ENCODE results near the gene SLC6A7.
"Not testable (repeated sequence)": the region's sequence is repeated elsewhere in the genome, so short reads cannot be mapped to it uniquely, and the experiment has no call there.

SLC6A7 gene

DNA sequence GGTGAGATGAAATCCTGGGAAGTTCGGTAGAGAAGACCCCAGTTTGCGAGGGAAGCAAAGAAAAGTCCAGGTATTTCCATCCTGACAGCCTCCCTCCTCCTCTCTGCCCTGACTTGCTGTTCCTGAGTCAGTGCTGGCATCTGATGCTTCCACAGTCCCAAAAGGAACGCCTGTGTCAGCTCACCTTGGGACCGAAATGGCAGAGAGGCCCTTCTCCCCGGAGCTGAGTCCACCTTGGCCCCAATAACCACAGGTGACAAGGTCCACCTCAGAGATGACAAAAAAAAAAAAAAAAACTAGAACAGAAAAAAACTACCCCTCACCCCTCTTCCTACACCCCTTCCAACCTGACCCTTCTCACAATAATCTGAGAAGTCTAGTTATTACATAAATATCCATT is 31.6 kb downstream of the SLC6A7 start:
- DNase-seq = no peak

DNA sequence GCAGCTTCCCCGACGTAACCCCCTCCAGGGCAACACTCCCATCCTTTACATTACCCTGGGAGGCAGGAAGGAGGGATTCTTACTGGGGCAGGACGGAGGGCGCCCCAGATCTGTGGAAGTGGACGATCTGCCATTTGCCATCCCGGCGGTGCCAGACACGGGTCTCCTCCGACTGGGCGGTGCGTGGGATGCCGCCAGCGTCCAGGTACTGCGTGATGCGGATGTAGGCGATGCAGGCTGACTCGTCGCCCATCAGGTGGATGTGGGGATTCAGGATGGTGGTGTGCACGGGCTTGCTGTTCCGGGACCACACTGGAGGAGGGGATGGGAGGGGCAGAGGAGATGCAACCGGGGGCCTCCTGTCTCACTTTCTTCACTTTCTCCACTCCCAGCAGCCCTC is 33.0 kb downstream of the SLC6A7 start:
- no peak for DNase-seq

GRCh38 chr5:150223474-150223873 is 33.6 kb downstream of the SLC6A7 start:
- DNase-seq = no peak

- DNase-seq = no peak
Observed at GRCh38 chr5:150224483-150225027, 34.7 kb downstream of the SLC6A7 start.

- DNase-seq = no peak
Observed at GRCh38 chr5:150227036-150227435, 37.2 kb downstream of the SLC6A7 start.

- no peak for DNase-seq
Observed at GRCh38 chr5:150227606-150228273, 37.9 kb downstream of the SLC6A7 start.

- no peak for DNase-seq
Observed at GRCh38 chr5:150229571-150229970, 39.7 kb downstream of the SLC6A7 start.

GRCh38 chr5:150230842-150231241 is 41.0 kb downstream of the SLC6A7 start:
- no peak for DNase-seq

- DNase-seq = not testable (repeated sequence)
Observed at GRCh38 chr5:150233706-150234105, 43.8 kb downstream of the SLC6A7 start.

DNA sequence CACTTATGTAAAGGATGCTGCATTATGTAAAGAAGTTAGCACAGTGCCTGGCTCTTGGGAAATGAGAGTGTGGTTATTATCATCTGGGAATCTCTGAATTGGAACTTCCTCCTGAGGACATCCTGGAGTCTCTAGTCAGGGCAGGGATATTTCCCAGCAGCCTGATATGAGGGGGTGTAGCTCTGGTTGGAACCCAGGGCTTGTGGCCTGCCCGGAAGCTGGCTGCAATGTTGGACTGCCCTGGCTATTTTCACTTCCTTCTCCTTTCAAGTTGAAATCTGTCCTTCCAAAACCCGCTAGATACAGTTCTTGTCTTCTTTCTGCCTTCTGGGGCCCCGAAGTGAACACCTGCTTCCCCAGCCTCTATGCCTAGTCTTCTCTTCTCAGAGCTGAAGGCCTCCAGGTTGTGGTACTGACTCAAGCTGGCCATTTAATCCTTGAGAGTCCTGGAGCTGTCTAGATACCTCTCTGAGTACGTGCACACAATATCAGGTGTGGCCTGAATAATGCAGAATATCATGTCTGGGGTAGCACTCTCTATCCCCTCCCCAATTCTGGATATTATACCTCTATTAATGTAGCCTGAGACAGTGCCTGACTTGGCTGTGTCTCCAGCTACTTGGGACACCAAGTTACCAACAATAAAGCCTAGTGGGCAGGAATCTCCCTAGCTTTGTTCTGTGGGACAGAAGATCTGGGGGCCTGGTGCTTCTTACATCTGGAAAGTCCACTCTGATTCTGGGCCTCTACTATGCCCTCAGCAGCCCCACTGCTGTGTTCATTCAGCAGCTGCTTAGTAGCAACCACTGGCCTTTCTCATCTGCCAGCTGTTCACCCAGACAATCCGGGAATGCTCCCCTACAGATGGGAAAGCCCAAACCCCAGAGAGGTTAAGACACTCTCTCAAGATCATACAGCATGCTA is 45.0 kb downstream of the SLC6A7 start:
- DNase-seq = no peak

- DNase-seq = no peak
Observed at GRCh38 chr5:150235500-150235854, 45.6 kb downstream of the SLC6A7 start.

DNA sequence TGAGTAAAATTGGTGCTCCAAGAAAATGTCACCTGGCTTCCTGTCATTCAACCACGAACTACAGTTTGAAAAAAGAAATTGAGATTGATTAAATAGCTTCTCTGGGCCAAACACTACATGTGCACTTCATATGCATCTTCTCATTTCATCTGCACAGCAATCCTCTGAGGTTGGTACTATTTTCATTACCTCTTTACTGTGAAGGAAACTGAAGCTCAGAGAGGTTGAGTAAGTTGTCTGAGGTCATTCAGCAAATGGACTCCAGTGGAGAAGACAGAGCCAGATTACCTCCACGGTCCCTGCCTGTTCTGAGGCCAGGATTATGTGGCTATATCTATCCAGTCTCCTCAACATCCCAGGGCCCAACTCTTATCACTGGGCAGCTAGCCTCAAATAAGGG is 46.5 kb downstream of the SLC6A7 start:
- DNase-seq = no peak

GRCh38 chr5:150236981-150237754 is 47.3 kb downstream of the SLC6A7 start:
- DNase-seq = no peak

DNA sequence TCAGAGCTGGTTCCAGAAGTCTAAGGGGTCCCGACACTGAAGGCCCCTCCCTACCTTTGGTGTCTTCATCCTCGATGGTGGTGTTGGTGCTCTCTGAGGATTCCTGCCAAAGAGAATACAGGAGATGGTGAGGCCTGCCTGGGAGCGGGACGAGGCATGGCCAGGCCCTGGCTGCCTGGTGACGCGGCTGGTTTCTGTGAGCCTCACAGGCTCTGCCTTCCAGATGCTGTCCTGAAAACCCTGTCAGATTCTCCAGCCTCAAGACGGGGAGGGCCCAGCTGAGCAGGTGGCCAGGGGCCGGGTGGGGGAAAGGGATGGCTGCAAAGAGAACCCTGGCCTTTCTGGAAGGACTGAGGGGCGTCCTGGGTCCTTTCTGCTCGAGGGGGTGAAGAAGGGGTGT is 48.8 kb downstream of the SLC6A7 start:
- no peak for DNase-seq

- DNase-seq = no peak
Observed at GRCh38 chr5:150239099-150239793, 49.4 kb downstream of the SLC6A7 start.

DNA sequence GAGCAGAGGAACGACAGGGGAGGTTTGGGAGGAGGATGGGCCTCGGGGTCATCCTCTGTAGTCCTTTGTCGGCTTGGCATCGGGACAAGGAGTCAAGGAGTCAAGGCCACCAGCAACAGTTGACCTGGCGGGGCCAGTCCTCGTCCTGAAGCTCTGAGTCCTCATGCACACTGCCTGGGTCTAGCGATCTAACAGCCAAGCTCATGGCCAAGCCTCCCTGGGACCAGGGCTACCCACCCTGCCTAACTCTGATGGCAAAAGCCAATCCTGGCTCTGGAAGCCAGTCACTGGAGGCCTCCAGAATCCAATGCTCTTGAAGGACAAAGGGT is 49.9 kb downstream of the SLC6A7 start:
- no peak for DNase-seq

- DNase-seq = no peak
Observed at GRCh38 chr5:150241298-150242160, 51.7 kb downstream of the SLC6A7 start.

GRCh38 chr5:150242251-150242894 is 52.5 kb downstream of the SLC6A7 start:
- DNase-seq = no peak

GRCh38 chr5:150243590-150243989 is 53.7 kb downstream of the SLC6A7 start:
- no peak for DNase-seq

DNA sequence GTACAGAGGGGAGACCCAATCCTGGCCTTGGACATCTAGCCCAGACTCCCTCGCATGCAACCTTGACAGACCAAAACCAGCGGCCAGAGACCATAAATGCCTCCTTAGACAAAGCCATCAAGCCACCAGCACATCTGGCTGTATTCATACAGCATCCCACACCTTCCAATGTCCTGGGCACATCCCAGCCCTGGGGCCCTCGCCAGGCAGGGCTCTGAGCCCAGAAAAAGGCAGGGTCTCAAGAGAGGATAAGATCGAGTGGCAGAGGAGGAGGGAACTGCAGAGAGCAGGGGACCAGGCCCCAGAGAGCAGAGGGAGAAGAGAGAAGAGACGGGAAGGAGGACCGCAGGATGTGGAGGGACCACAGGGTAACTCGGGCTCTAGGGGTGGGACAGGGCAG is 54.3 kb downstream of the SLC6A7 start:
- no peak for DNase-seq

DNA sequence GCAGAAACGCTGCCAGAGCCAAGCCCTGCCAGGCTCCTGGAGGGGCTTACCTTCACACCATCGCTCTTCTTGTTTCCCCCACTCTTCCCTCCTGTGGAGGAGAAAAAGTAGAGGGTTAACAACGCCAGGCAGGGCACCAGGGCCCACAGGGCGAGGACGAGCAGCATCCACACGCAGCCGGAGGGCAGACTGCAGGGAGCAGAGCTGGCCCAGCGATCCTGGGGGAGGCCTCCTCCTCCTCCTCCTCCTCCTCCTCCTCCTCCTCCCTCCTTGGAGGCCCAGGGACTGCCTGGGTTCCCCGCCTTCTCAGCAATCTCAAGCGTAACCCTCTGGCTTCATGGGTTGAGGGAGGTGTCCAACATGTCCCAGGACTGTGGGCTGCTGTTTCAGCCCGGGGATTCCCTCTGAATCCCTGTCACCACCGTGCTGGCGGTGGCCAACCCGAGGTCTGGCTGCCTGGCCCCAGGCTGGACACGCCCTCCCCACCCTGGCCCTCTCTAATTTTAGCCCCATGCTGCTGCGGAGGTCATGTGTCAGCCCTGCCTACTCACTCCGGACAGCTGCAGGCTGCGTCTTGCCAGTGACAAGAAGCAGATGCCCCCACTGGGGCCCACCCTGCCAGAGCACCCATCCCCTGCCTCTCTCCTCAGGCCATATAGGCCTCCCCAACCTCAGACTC is 55.4 kb downstream of the SLC6A7 start:
- no peak for DNase-seq

All from stimulated activated CD4-positive, alpha-beta T cell treated with anti-CD3 and anti-CD28 coated beads, Interleukin-15, amount 100 ng/mL, for 24 hours (primary cell).